Spleen (tissue), 11 donors: ENCODE measurements around the gene SNX32. TPM values are rescaled to one million over a fixed set of nuclear protein-coding genes. Genes with fewer than 3 reads are reported as not detected.

ENCODE experiments used
- DNase-seq: peaks from one replicate; pipeline ENCODE4 v3.0.0-alpha.2; 2020
- H3K27ac ChIP-seq, 8 donors: fragments of 200-600 bp; sonication (generic) in 7 of 8; 1 replicate in 4 of 8; 2 replicates in 4 of 8; pipeline versions ENCODE4 v1.5.0 to v1.8.0; 2016 to 2021; ENCODE audit warnings: inconsistent platforms in 4 of 8, mild to moderate bottlenecking in 4 of 8, moderate library complexity in 1 of 8
- H3K27me3 ChIP-seq, 7 donors: fragments of 200-600 bp; sonication (generic) in 6 of 7; replicated peaks in 1 of 7; 1 replicate in 4 of 7; 2 replicates in 3 of 7; pipeline versions ENCODE4 v1.5.0 to v1.8.0; 2016 to 2021; ENCODE audit warnings: inconsistent platforms in 3 of 7, mild to moderate bottlenecking in 1 of 7
- H3K36me3 ChIP-seq, 6 donors: fragments of 200-600 bp; sonication (generic) in 5 of 6; 1 replicate in 4 of 6; 2 replicates in 2 of 6; pipeline versions ENCODE4 v1.5.0 to v1.8.0; 2016 to 2021; ENCODE audit warnings: inconsistent platforms in 2 of 6
- H3K4me1 ChIP-seq, 6 donors: fragments of 200-600 bp; sonication (generic) in 5 of 6; 1 replicate in 3 of 6; 2 replicates in 3 of 6; pipeline versions ENCODE4 v1.5.0 to v1.8.0; 2016 to 2021; ENCODE audit warnings: inconsistent platforms in 3 of 6
- H3K4me3 ChIP-seq, 8 donors: fragments of 200-600 bp; sonication (generic) in 7 of 8; 1 replicate in 4 of 8; 2 replicates in 4 of 8; pipeline versions ENCODE4 v1.5.0 to v1.8.0; 2016 to 2021; ENCODE audit warnings: inconsistent platforms in 4 of 8, mild to moderate bottlenecking in 4 of 8, moderate library complexity in 2 of 8
- H3K9me3 ChIP-seq, 8 donors: fragments of 200-600 bp; sonication (generic) in 7 of 8; 1 replicate in 4 of 8; 2 replicates in 4 of 8; pipeline versions ENCODE4 v1.5.0 to v1.8.0; 2016 to 2021; ENCODE audit warnings: inconsistent platforms in 4 of 8
- POLR2A ChIP-seq, 3 donors: fragments of 450-650 bp; IDR thresholded peaks; one replicate each; pipeline ENCODE4 v1.5.1; 2017; ENCODE audit warnings: antibody characterized with exemption in 3 of 3, mild to moderate bottlenecking in 1 of 3
- POLR2AphosphoS5 ChIP-seq, 3 donors: sonication (generic); formaldehyde crosslinking; IDR thresholded peaks; one replicate each; pipeline ENCODE4 v1.5.1; 2017; ENCODE audit warnings: antibody characterized with exemption in 3 of 3
- WGBS, 5 donors: extraction: QIAGEN DNeasy Blood & Tissue Kit in 3 of 5; methylation state at CpG; one replicate each; pipeline versions ENCODE4 v1.1.5 to v1.1.7; 2013 to 2018; 5-methylcytosine and 5-hydroxymethylcytosine counted together
- intact Hi-C: fragments of 100-400 bp; cut with DNase I; formaldehyde crosslinking; loops from one replicate; pipeline ENCODE4 v1.15.0; 2023; ENCODE audit warnings: low total_unique reads
- polyA plus RNA-seq, 3 donors: library from polyadenylated mRNA; stranded (reverse); fragments of 200-250 nt; gene quantifications; one replicate each; pipeline ENCODE4 v1.2.1, GENCODE V29; 2013
- total RNA-seq, 7 donors: library from RNA; depleted of rRNA in 3 of 7; stranded (reverse); fragments of >200 nt in 3 of 7; fragmentation: NEBNext Ultra II Directional in 4 of 7; extraction: Animal tissue kit (Norgen Biotek cat#: 25700) in 4 of 7; gene quantifications; one replicate each; pipeline versions ENCODE4 v1.1.0 to v1.2.1, GENCODE V29; 2016 to 2021
- TF ChIP-seq, protein P1 (sequence below), 11 experiments: fragments of 200-600 bp in 7 of 11; fragments of 450-650 bp in 4 of 11; sonication (generic) in 4 of 11; IDR thresholded peaks in 8 of 11; conservative IDR thresholded peaks in 3 of 11; 1 replicate in 7 of 11; 2 replicates in 4 of 11; pipeline versions ENCODE4 v1.4.0 to v1.8.0; 2016 to 2021; ENCODE audit warnings: antibody characterized with exemption in 11 of 11, inconsistent platforms in 4 of 11, mild to moderate bottlenecking in 1 of 11
- donor health status: healthy with polysubstance abuse.
- donor health status: DM: no; HTN: no; CAD: no; lungs with moderate emphysema.
- donor health status: DM: no; HTN: no; CAD: no.
- donor health status: Bipolar disorder and iron deficiency.
- donor health status: healthy.
- donor health status: DM: no; HTN: no; CAD: no.
- donor health status: DM: yes; HTN: yes; CAD: no.

SNX32 gene
- total and polyA plus RNA-seq, 10 donors, result 0.22 to 1.5 (median 0.83) TPM; not detected in 2

DNA sequence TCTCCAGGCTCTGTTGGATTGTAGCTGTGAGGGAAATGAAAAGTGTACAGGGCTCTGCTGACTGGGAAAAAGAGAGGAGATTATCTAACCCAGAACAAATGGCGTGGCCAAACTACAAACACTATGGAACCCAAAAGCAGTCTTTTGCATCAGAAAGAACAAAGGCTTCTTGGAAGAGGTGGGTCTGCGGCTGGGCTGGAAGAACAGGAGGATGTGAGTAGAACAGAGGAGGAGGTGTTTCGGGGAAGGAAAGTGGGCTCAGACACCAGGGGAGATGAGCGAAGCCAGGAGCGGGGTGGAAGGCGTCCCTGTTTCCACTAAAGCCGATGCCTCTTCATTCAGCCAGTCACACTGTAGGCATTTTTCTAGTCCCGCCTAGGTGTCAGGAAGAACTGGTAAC, 34.9 kb upstream of the SNX32 start:
- Histone ChIP-seq H3K36me3 (no peaks in the 10 kb centered on the region), H3K4me3 (no peak overlapping the region), H3K27me3 (peaks cover 0 to 69% (median 19%) of the 10 kb centered on the region in 7 donors), H3K9me3 (no peaks in the 10 kb centered on the region), H3K4me1 (peaks cover 0 to 12% (median 7%) of the 10 kb centered on the region in 6 donors), H3K27ac (no peak overlapping the region)
- intact Hi-C loops, result no loop called here
- WGBS, 5 donors, result 85 to 92% (median 90%) methylated on average over 8 of the region's 8 CpGs
- no peak for DNase-seq
- no peak for TF ChIP-seq POLR2A (IDR thresholded peaks at IDR 0.05)
- TF ChIP-seq, protein P1, sequence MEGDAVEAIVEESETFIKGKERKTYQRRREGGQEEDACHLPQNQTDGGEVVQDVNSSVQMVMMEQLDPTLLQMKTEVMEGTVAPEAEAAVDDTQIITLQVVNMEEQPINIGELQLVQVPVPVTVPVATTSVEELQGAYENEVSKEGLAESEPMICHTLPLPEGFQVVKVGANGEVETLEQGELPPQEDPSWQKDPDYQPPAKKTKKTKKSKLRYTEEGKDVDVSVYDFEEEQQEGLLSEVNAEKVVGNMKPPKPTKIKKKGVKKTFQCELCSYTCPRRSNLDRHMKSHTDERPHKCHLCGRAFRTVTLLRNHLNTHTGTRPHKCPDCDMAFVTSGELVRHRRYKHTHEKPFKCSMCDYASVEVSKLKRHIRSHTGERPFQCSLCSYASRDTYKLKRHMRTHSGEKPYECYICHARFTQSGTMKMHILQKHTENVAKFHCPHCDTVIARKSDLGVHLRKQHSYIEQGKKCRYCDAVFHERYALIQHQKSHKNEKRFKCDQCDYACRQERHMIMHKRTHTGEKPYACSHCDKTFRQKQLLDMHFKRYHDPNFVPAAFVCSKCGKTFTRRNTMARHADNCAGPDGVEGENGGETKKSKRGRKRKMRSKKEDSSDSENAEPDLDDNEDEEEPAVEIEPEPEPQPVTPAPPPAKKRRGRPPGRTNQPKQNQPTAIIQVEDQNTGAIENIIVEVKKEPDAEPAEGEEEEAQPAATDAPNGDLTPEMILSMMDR (IDR thresholded peaks at IDR 0.05 in 8 of 11, conservative IDR thresholded peaks at IDR 0.05 in 3 of 11), result no peak
- no peak for TF ChIP-seq POLR2AphosphoS5 (IDR thresholded peaks at IDR 0.05)

DNA sequence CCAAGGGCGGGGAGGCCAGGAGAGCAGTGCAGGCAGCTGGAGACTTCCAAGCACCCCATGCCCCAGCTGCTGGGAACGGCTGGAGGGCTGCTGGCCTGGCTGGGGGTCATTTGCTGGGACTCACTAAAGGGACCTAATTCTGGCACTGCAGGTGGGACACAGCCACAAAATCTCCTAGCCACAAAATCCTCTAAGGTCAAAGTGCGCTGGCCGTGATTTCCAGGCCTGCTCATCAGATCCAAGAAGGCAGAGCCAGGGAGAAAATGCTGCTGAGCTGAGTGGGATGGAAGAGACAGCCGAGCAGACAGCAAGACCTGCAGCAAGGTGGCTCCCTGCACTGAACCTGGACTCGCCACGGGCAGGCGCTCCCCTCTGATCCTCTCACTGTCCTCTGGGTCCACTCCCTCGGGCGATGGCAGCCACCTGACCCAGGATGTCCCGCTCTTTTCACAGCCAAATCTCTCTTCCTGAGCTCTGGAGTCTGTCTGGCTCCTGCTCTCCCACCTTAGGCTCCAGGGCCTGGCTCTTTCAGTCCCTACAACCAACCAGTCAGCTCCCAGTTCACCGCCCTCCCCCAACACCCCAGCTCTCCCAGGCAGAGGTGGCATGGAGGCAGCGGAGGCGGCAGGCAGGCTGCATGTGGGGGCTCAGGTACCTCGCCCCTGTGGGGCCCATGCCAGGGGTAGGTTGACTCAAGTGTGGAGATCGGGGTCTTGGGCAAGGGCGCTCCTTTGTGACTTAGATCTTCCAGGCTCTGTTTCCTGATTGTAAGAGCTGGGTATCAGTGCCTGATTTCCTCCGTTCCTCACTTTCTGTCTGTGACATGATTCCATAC, 32.4 kb upstream of the SNX32 start:
- 70 to 86% (median 84%) methylated on average over 17 to 18 of the region's 18 CpGs for WGBS, 5 donors
- Histone ChIP-seq H3K36me3 (no peaks in the 10 kb centered on the region), H3K4me3 (no peak overlapping the region), H3K27me3 (peaks cover 0 to 82% (median 21%) of the 10 kb centered on the region in 7 donors), H3K4me1 (peaks cover 0 to 20% (median 7%) of the 10 kb centered on the region in 6 donors), H3K9me3 (no peaks in the 10 kb centered on the region), H3K27ac (no peak overlapping the region)
- intact Hi-C loops, result no loop called here
- no peak for DNase-seq
- no peak for TF ChIP-seq POLR2A (IDR thresholded peaks at IDR 0.05)
- TF ChIP-seq POLR2AphosphoS5 (IDR thresholded peaks at IDR 0.05), result no peak
- TF ChIP-seq, protein P1 (IDR thresholded peaks at IDR 0.05 in 8 of 11, conservative IDR thresholded peaks at IDR 0.05 in 3 of 11), result no peak

DNA sequence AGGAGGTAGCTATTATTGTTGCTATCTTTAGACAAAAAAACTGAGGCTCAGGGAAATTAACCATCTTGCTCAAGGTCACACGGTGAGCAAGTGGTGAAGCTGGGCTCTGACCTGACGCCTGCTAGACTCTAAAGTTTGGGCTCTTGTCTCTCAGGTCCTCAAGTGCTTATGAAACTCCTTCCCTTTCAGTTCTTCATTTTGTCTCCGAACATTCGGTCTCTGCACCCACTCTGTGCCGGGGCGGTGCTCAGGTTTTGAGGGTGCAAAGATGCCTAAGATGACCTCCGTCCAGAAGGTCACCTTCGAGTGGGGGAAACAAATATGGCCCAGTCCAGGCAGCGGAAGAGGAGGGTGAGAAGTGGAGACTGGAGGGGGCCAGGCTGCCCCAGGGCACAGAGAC, 30.9 kb upstream of the SNX32 start:
- 59 to 72% (median 67%) methylated on average over 9 of the region's 9 CpGs for WGBS, 5 donors

More for the DNA sequence above, 30.9 kb upstream of the SNX32 start:
- Histone ChIP-seq H3K27me3 (peaks cover 0 to 79% (median 21%) of the 10 kb centered on the region in 7 donors), H3K36me3 (no peaks in the 10 kb centered on the region), H3K9me3 (no peaks in the 10 kb centered on the region), H3K27ac (no peak overlapping the region), H3K4me3 (peak overlapping the region in 1 of 8 donors; percentile 35), H3K4me1 (peaks cover 0 to 20% (median 7%) of the 10 kb centered on the region in 6 donors)
- TF ChIP-seq POLR2A (IDR thresholded peaks at IDR 0.05) (no peak), POLR2AphosphoS5 (IDR thresholded peaks at IDR 0.05) (no peak)
- TF ChIP-seq, protein P1 (IDR thresholded peaks at IDR 0.05 in 8 of 11, conservative IDR thresholded peaks at IDR 0.05 in 3 of 11), result no peak
- intact Hi-C loops, result no loop called here
- no peak for DNase-seq
